Measurements from ENCODE around the gene ANKRD33B.

ANKRD33B gene

DNA sequence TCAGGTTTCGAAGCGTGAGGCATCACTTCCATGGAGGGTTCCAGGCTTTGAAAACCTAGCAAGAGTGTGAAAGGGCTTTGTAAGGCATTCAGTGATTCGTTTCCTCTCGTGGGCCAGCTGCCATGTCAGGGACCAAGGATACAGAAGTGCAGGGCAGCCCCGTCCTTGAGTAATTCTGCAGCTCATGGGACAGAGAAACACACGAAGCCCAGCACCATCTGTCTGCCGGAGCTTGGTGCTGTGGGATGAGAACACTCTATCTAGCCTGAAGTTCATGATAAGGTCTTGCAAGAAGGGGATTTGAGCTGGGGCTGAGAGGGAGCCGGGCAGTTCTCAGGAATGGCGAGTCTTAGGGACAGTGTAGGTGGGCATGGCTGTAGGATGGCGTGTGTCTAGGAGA, 55.8 kb downstream of the ANKRD33B start:
- Histone ChIP-seq H3K27ac (ENCODE audit: low read depth, low read length) (no peak overlapping the region), H3K4me3 (ENCODE audit: low read depth in 1 of 2, low read length in 2 of 2) (no peak overlapping the region), H3K4me1 (ENCODE audit: insufficient read depth, low read length) (no peaks in the 10 kb centered on the region), H3K36me3 (ENCODE audit: insufficient read depth, low read length) (no peaks in the 10 kb centered on the region), H3K27me3 (ENCODE audit: control insufficient read depth in 1 of 2, insufficient read depth in 2 of 2, low read length in 2 of 2) (no peaks in the 10 kb centered on the region), H3K9me3 (ENCODE audit: low read length) (no peaks in the 10 kb centered on the region), H3K9ac (ENCODE audit: low read length) (no peak overlapping the region)

- Histone ChIP-seq H3K9ac (ENCODE audit: low read length) (no peak overlapping the region), H3K9me3 (ENCODE audit: low read length) (no peaks in the 10 kb centered on the region), H3K27ac (ENCODE audit: low read depth, low read length) (no peak overlapping the region), H3K27me3 (ENCODE audit: control insufficient read depth in 1 of 2, insufficient read depth in 2 of 2, low read length in 2 of 2) (no peaks in the 10 kb centered on the region), H3K4me3 (ENCODE audit: low read depth in 1 of 2, low read length in 2 of 2) (no peak overlapping the region), H3K36me3 (ENCODE audit: insufficient read depth, low read length) (no peaks in the 10 kb centered on the region), H3K4me1 (ENCODE audit: insufficient read depth, low read length) (no peaks in the 10 kb centered on the region)
These were observed 56.5 kb downstream of the ANKRD33B start for GRCh38 chr5:10620346-10620745.

DNA sequence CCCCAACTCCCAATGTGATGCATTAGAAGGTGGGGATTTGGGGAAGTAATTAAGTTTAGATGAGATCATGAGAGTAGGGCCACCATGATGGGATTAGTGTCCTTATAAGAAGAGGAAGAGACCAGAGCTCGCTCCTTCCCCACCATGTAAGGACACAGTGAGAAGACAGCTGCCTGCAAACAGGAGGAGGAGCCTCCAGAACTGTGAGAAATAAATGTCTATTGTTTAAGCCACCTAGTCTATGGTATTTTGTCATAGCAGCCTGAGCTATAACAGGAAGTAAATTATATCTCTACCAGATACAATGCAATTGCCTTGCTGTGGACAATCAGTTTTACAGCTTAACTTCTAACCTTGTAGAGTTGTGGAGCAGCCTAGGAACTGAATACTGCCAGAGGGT, 58.0 kb downstream of the ANKRD33B start:
- Histone ChIP-seq H3K27me3 (ENCODE audit: control insufficient read depth in 1 of 2, insufficient read depth in 2 of 2, low read length in 2 of 2) (no peaks in the 10 kb centered on the region), H3K9ac (ENCODE audit: low read length) (no peak overlapping the region), H3K27ac (ENCODE audit: low read depth, low read length) (no peak overlapping the region), H3K9me3 (ENCODE audit: low read length) (no peaks in the 10 kb centered on the region), H3K4me1 (ENCODE audit: insufficient read depth, low read length) (peaks cover 6% of the 10 kb centered on the region), H3K4me3 (ENCODE audit: low read depth in 1 of 2, low read length in 2 of 2) (no peak overlapping the region), H3K36me3 (ENCODE audit: insufficient read depth, low read length) (no peaks in the 10 kb centered on the region)

DNA sequence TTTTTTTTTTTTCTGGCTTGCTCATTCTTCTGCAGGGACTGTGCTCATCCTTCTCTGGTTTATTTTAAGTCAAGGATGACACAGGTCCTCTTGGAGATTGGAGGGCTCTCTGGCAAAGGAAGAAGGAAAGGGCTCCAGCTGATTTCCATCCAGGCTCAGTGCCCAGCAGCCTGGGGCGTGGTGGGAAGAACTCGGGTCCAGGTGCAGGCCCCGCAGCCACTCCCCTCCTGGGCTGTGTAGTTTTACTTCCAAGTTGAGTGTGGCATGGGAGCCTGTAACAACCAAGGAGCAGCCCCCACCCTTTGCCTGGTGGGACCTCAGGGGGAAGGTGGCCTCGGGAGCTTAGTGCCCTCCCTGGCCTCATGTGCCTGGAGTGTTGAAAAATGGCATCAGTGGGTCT, 58.9 kb downstream of the ANKRD33B start:
- H3K36me3 ChIP-seq (ENCODE audit: insufficient read depth, low read length), result no peaks in the 10 kb centered on the region
- no peak overlapping the region for H3K9ac ChIP-seq (ENCODE audit: low read length)
- no peaks in the 10 kb centered on the region for H3K9me3 ChIP-seq (ENCODE audit: low read length)
- no peaks in the 10 kb centered on the region for H3K27me3 ChIP-seq (ENCODE audit: control insufficient read depth in 1 of 2, insufficient read depth in 2 of 2, low read length in 2 of 2)
- no peak overlapping the region for H3K4me3 ChIP-seq (ENCODE audit: low read depth in 1 of 2, low read length in 2 of 2)
- no peak overlapping the region for H3K27ac ChIP-seq (ENCODE audit: low read depth, low read length)
- H3K4me1 ChIP-seq (ENCODE audit: insufficient read depth, low read length), result peaks cover 15% of the 10 kb centered on the region

DNA sequence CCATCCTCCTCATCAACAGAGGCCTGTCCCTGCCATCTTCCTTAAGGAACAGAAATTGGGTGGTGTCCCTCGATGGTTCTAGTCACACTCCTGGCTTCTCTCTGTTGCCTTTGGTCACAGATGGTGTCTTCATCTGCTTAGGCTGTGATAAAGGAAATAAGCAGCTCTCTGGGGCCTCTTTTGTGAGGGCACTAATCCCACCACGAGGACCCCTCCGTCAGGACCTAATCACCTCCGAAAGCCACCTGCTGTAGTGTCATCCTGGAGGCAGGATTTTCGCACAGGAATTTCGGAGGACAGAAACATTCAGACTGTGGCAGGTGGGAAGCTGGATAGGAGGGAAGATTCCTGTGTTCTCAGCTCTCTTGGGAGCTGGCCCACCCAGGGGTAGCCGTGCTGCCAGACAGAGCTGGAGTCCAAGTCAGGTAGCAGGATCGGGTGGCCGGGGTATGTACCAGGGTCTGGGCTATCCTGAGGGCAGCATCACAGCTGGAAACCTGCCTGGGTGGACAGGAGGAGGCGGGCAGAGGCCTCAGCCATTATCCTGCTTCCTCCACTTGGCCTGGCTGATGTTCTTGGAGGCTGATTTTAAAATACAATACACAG, 59.5 kb downstream of the ANKRD33B start:
- no peak overlapping the region for H3K27ac ChIP-seq (ENCODE audit: low read depth, low read length)
- H3K27me3 ChIP-seq (ENCODE audit: control insufficient read depth in 1 of 2, insufficient read depth in 2 of 2, low read length in 2 of 2), result no peaks in the 10 kb centered on the region
- no peak overlapping the region for H3K4me3 ChIP-seq (ENCODE audit: low read depth in 1 of 2, low read length in 2 of 2)
- H3K9ac ChIP-seq (ENCODE audit: low read length), result no peak overlapping the region
- H3K9me3 ChIP-seq (ENCODE audit: low read length), result no peaks in the 10 kb centered on the region
- peaks cover 16% of the 10 kb centered on the region for H3K4me1 ChIP-seq (ENCODE audit: insufficient read depth, low read length)
- H3K36me3 ChIP-seq (ENCODE audit: insufficient read depth, low read length), result no peaks in the 10 kb centered on the region

- peaks cover 16% of the 10 kb centered on the region for H3K4me1 ChIP-seq (ENCODE audit: insufficient read depth, low read length)
- no peak overlapping the region for H3K9ac ChIP-seq (ENCODE audit: low read length)
- H3K27me3 ChIP-seq (ENCODE audit: control insufficient read depth in 1 of 2, insufficient read depth in 2 of 2, low read length in 2 of 2), result no peaks in the 10 kb centered on the region
- H3K9me3 ChIP-seq (ENCODE audit: low read length), result no peaks in the 10 kb centered on the region
- no peak overlapping the region for H3K27ac ChIP-seq (ENCODE audit: low read depth, low read length)
- H3K4me3 ChIP-seq (ENCODE audit: low read depth in 1 of 2, low read length in 2 of 2), result no peak overlapping the region
- H3K36me3 ChIP-seq (ENCODE audit: insufficient read depth, low read length), result no peaks in the 10 kb centered on the region
These were observed 60.3 kb downstream of the ANKRD33B start for GRCh38 chr5:10624206-10624605.

DNA sequence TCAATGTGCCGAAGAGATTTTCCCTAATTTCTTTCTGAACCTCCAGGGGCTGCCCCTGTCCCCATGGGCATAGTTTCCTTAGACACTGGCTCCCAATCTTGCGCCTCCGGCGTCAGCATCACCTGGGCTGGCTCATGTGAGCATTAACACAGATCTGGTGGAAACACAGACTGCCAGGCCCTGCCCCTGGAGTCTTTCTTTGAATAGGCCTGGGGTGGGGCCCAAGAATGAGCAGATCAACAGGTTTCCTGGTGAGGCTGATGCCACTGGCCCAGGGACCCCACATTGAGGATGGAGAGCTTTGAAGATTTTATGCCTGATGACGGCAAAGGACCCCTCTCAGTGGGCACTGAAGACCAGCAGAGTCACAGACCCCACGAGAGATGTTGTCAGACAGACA, 60.8 kb downstream of the ANKRD33B start:
- Histone ChIP-seq H3K9me3 (ENCODE audit: low read length) (no peaks in the 10 kb centered on the region), H3K4me1 (ENCODE audit: insufficient read depth, low read length) (peaks cover 16% of the 10 kb centered on the region), H3K36me3 (ENCODE audit: insufficient read depth, low read length) (no peaks in the 10 kb centered on the region), H3K27ac (ENCODE audit: low read depth, low read length) (no peak overlapping the region), H3K4me3 (ENCODE audit: low read depth in 1 of 2, low read length in 2 of 2) (no peak overlapping the region), H3K27me3 (ENCODE audit: control insufficient read depth in 1 of 2, insufficient read depth in 2 of 2, low read length in 2 of 2) (no peaks in the 10 kb centered on the region), H3K9ac (ENCODE audit: low read length) (no peak overlapping the region)

- Histone ChIP-seq H3K4me3 (ENCODE audit: low read depth in 1 of 2, low read length in 2 of 2) (peak overlapping the region in 1 of 2 donors; percentile 11), H3K4me1 (ENCODE audit: insufficient read depth, low read length) (peaks cover 16% of the 10 kb centered on the region), H3K36me3 (ENCODE audit: insufficient read depth, low read length) (no peaks in the 10 kb centered on the region), H3K9me3 (ENCODE audit: low read length) (no peaks in the 10 kb centered on the region), H3K27ac (ENCODE audit: low read depth, low read length) (no peak overlapping the region), H3K27me3 (ENCODE audit: control insufficient read depth in 1 of 2, insufficient read depth in 2 of 2, low read length in 2 of 2) (no peaks in the 10 kb centered on the region), H3K9ac (ENCODE audit: low read length) (no peak overlapping the region)
These were observed 62.0 kb downstream of the ANKRD33B start for GRCh38 chr5:10625700-10626472.

GRCh38 chr5:10626473-10627013, 62.7 kb downstream of the ANKRD33B start:
- Histone ChIP-seq H3K27ac (ENCODE audit: low read depth, low read length) (no peak overlapping the region), H3K9ac (ENCODE audit: low read length) (no peak overlapping the region), H3K36me3 (ENCODE audit: insufficient read depth, low read length) (no peaks in the 10 kb centered on the region), H3K4me3 (ENCODE audit: low read depth in 1 of 2, low read length in 2 of 2) (peak overlapping the region in 1 of 2 donors; percentile 11), H3K4me1 (ENCODE audit: insufficient read depth, low read length) (peaks cover 16% of the 10 kb centered on the region), H3K27me3 (ENCODE audit: control insufficient read depth in 1 of 2, insufficient read depth in 2 of 2, low read length in 2 of 2) (no peaks in the 10 kb centered on the region), H3K9me3 (ENCODE audit: low read length) (no peaks in the 10 kb centered on the region)

DNA sequence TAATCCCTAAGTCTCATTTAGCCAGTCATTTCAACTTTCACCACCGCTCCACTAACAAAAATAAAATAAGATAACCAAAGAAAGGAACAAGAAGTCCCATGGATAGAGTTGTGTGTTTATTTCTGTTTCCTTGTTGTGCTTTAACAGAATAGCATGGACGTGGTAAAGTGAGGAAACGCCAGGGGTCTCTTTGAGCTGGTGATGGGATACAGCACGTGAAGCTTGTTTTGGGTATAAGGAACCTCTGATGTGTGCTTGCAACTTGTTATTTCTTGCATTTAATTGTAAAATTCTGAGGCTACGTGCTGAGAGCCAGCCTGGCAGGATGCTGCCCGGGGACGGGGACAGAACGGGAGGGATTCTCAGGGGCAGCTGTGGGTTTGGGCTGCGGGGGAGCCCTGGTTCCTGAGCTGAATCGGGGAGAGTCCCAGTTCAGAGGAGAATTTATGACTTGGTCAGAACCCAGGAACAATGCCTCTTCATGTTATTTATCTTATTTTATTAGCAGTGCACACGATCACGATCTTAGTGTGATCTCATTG, 63.4 kb downstream of the ANKRD33B start:
- Histone ChIP-seq H3K36me3 (ENCODE audit: insufficient read depth, low read length) (no peaks in the 10 kb centered on the region), H3K9me3 (ENCODE audit: low read length) (no peaks in the 10 kb centered on the region), H3K27me3 (ENCODE audit: control insufficient read depth in 1 of 2, insufficient read depth in 2 of 2, low read length in 2 of 2) (no peaks in the 10 kb centered on the region), H3K27ac (ENCODE audit: low read depth, low read length) (no peak overlapping the region), H3K4me3 (ENCODE audit: low read depth in 1 of 2, low read length in 2 of 2) (peak overlapping the region in 1 of 2 donors; percentile 53), H3K4me1 (ENCODE audit: insufficient read depth, low read length) (peaks cover 16% of the 10 kb centered on the region), H3K9ac (ENCODE audit: low read length) (peak overlapping the region; percentile 20)

- Histone ChIP-seq H3K9me3 (ENCODE audit: low read length) (no peaks in the 10 kb centered on the region), H3K4me1 (ENCODE audit: insufficient read depth, low read length) (peaks cover 16% of the 10 kb centered on the region), H3K27ac (ENCODE audit: low read depth, low read length) (no peak overlapping the region), H3K9ac (ENCODE audit: low read length) (no peak overlapping the region), H3K27me3 (ENCODE audit: control insufficient read depth in 1 of 2, insufficient read depth in 2 of 2, low read length in 2 of 2) (no peaks in the 10 kb centered on the region), H3K36me3 (ENCODE audit: insufficient read depth, low read length) (no peaks in the 10 kb centered on the region), H3K4me3 (ENCODE audit: low read depth in 1 of 2, low read length in 2 of 2) (no peak overlapping the region)
These were observed 64.7 kb downstream of the ANKRD33B start for GRCh38 chr5:10628601-10629000.

Measured in muscle layer of colon (tissue), 2 donors.